GM18951 (cell line): Measurements from ENCODE around the gene LYPLA2.
A peak's percentile ranks its signal among the peaks of the same experiment; 100 is the strongest.
"Not testable (repeated sequence)": the region's sequence is repeated elsewhere in the genome, so short reads cannot be mapped to it uniquely, and the experiment has no call there.

Source experiments
- POLR2A ChIP-seq: IDR thresholded peaks from 4 replicates; pipeline ENCODE4 v1.6.1; 2011; ENCODE audit warnings: mild to moderate bottlenecking; ENCODE audit not compliant: insufficient read length, insufficient read depth; ENCODE audit errors: extremely low read depth
- in situ Hi-C: fragments of 300-500 bp; cut with MboI; formaldehyde crosslinking; loops from one replicate; pipeline ENCODE4 v1.12.0; 2022; ENCODE audit warnings: low sequenced_read_pairs, mixed read lengths, inconsistent platforms; ENCODE audit not compliant: unreplicated experiment

Gene LYPLA2

DNA sequence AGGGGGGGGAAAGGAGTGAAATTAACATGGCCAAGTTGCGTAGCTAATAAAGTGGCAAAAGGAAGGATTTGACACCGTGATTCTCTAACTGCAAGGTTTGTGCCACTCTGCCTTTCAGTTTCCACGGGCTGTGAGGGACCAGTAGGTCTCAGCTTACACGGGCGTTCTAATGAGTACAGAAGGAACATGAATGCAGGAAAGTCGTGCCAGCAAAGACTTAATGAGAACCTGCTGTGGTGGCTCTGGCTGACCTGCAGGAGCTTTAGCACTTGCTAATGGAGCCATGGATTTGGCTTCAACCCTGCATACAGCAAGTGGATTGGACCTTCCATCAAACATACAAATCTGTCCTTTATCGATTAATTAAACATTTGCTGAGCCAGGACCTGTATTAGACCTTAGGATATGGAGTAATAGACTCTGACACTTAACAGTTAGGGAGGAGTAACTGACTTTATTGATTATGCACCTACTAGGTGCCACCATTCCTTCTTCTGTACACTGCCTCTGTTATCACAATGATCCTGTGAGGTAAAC is 27.8 kb upstream of the LYPLA2 start:
- in situ Hi-C loops: no loop called here
- TF ChIP-seq POLR2A: no peak

DNA sequence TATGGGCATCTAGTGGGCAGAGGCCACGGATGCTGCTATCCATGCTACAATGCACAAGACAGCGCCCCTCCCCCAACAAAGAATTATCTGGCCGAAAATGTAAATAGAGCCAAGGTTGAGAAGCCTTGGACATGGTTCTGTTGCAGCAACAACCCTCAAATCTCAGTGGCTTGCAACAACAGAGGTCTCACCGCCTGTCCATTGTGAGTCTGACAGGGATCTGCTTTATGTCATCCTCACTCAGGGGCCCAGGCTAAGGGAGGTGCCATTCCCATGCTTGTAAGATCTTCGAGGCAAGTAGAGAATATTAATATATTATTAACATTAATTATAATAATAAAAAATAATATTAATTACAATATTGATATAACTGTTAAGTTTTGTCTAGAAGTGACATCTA is 22.2 kb upstream of the LYPLA2 start:
- no peak for TF ChIP-seq POLR2A
- in situ Hi-C loops: no loop called here

DNA sequence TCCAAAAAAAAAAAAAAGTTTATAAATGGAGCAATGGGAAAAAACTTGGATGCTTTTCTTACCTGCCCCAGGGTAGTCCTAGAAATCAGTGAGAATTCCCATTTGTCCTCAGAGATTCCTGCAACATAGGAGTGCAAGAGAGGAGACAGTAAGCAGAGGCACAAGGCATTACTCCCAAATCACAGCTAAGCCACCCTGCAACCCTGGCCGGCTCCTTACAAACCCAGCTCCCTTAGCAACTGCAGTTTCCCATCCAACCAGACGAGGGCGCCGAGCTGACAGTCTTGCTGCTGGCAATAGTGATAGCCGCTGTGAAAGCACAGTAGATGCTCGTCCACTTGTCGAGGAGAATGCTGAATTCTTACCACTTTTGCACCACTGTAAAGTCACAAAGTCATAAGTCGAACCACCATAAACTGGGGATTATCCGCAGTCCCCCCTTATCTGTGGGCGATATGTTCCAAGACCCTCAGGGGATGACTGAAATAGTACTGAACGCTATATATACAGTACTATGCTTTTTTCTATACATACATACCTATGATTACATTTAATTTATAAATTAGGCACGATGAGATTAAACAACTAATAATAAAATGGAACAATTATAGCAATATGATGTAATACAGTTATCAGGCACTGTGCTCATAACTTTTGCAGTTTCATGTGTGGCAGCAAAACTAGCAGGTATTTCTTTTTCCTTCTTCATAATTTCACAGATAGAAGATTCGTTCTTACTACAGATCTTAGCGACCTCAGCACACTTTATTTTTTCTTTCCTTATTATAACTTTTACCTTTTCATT is 18.7 kb upstream of the LYPLA2 start:
- in situ Hi-C loops: no loop called here
- TF ChIP-seq POLR2A: no peak

DNA sequence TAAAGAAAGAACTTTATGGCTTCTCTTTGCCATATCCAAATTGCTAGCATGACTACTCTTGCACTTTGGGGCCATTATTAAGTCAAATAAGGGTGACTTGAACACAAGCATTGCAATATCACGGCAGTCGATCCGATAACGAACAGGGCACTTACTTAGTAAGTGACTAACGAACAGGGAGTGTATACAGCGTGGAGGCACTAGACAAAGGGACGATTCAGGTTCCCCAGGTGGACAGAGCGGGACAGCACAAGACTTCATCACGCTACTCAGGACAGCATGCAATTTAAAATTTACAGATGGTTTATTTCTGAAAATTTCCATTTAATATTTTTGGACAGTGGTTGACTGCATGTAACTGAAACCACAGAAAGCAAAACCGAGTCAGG is 18.1 kb upstream of the LYPLA2 start:
- TF ChIP-seq POLR2A: no peak

DNA sequence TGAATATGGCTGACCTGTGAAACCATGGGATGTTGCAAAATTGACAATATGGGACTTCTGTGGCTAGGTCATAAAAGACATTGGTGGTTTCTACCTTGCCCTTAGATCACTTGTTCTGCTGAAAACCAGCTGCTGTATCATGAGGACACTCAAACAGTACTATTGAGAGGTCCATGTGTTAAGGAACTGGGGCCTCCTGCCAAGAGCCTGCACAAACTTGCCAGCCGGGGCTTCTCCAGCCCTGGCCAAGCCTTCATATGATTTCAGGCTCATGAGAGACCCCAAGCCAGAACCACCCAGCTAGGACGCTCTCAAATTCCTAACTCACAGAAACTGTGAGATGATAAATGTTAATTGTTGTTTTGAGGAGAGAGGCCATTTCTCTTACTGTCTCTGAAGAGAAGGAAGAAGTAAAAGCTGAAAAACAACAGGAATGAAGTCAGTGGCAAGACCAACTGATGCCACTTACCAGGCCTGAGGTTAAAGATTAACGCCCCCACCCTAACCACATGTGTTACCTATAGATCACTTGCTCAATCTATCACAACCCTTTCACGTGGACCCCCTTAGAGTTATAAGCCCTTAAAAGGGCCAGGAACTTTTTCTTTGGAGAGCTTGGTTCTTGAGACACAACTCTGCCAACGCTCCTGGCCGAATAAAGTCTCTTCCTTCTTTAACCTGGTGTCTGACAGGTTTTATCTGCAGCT is 16.6 kb upstream of the LYPLA2 start:
- in situ Hi-C loops: no loop called here
- TF ChIP-seq POLR2A: no peak

More for the DNA sequence above, 18.1 kb upstream of the LYPLA2 start:
- in situ Hi-C loops: no loop called here

DNA sequence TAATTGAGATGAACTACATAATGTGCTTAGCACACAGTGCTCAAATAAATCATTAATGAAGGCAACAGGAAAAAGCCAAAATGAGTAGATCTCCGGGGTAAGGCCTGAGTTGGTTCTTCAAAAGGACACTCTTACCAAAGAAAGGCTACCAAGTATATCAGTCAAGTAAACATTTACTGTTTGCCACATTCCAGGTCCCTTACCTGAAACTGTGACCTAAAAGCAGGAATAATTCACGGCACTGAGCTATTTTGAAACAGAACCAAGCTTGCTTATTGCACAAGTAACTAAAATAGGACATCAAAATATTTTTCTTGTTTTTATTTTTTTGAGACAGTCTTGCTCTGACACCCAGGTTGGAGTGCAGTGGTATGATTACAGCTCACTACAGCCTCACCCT is 14.7 kb upstream of the LYPLA2 start:
- in situ Hi-C loops: no loop called here
- TF ChIP-seq POLR2A: no peak

DNA sequence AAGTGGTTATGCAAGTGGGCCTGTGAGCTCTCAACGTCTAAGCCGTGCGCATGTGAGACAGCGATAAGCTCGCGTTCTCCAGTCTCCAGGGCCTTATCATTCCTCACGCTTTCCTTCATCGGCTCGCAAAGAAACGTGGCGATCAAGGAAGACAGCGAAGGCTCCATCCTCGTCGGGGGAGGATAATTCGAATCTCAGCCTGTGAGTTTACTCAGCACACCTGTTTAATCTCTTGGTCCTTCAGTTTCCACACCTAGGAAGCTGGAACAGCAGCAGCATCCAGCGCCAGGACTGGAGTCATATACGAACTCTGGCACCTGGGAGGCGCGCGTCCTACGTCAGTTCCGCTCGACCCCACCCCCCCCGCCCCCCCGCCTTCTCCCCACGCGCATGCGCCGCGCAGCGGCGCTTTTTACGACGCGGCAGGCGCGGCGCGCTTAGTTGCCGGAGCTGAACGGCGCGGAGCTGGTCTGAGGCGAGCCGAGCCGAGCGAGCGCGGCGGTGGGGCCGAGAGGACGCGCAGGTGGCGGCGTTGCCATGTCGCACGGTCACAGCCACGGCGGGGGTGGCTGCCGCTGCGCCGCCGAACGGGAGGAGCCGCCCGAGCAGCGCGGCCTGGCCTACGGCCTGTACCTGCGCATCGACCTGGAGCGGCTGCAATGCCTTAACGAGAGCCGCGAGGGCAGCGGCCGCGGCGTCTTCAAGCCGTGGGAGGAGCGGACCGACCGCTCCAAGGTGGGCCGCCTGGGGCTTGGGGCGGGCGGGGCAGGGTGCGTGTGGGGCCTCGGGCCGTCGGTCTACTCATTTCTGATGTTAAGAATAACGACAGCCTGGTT is 12.7 kb upstream of the LYPLA2 start, which contains the start of gene PITHD1:
Gene PITHD1, plus strand, starts transcription at position 440 of the 836 bp plus-strand sequence. Its CDS starts 98 bp downstream, at position 538.
- in situ Hi-C loops: no loop called here
- TF ChIP-seq POLR2A: peak; percentile 98

DNA sequence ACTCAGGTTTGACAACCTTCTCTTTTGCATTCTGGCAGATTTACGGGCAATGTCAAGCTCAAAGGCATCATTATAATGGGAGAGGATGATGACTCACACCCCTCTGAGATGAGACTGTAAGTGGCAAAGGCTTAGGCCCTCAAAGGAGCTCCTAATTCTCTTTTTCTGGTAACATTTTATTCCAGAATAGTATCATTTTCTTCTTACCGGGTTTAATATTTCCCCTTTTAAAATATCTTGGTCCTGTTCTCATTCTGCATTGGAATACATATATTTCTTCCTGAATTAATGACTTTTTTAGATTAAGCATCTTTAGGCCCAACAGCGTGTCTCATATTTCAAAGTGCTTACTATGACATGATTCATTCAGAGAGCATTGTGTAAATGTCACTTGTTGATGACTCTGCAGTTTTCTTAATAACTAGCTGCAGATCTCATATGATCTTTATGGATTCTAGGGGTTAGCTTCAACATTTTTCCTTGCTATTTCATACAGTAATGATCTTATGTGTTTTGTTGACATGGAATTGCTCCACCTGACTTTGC is 11.0 kb upstream of the LYPLA2 start:
- in situ Hi-C loops: no loop called here
- no peak for TF ChIP-seq POLR2A

DNA sequence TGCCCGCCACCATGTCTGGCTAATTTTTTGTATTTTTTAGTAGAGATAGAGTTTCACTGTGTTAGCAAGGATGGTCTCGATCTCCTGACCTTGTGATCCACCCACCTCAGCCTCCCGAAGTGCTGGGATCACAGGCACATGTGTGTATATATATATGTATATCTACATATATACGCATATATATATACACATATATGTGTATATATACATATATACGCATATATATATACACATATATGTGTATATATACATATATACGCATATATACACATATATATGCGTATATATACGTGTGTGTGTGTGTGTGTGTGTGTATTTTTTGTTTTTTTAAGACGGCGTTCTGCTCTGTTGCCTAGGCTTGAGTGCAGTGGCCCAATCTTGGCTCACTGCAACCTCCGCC is 7.8 kb upstream of the LYPLA2 start:
- in situ Hi-C loops: not testable (repeated sequence)

DNA sequence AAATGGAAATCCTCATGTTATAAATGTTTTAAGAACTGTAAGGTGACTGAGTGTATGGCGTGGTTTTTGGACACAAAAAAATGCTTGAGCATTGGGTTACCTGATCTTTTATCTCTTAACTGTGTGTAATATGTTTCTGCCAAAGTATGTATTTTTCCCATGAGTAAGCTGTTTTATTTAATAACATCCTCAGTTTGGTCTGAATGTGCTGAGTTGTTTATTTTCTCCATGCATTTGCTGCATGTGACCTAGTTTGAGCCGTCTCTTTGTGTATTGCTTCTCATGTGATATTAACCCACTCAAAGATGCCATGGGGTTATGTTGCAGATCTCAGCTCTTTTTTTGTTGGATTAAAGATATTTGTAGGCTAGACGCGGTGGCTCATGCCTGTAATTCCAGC is 6.1 kb upstream of the LYPLA2 start:
- in situ Hi-C loops: no loop called here
- no peak for TF ChIP-seq POLR2A

DNA sequence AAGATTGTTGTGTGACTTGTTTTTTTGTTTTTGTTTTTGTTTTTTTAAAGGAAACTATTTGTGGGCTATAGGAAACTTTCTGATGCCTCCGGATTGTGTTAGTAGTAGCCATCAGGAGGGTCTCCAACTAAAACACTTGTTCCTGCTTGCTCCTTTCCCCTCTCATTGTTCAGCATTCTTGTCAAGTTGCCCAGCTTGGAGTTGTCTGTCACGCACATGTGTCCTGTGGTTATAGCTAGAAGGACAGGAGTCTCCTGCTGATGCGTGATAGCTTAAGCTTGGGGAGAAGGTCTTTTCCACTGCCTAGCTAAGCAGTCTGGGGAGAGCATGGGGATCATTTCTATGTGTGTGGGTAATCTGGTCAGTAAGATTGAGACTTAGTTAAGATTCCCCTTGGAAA is 3.2 kb upstream of the LYPLA2 start:
- in situ Hi-C loops: no loop called here
- no peak for TF ChIP-seq POLR2A

DNA sequence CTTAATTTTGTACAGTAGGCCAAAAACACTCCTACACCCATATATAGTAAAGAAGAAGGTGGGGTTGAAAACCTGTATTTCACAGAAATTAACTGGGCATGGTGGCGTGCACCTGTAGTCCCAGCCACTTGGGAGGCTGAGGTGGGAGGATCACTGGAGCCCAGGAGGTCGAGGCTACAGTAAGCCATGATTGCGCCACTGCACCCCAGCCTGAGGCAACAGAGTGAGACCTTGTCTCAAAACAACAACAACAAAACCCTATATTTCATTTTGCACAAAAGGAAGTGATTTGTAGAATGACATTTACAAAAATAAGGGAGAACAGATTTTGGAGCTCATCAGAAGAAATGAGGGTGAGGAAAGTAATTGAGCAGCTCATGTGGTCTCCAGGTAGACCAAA is 2.2 kb upstream of the LYPLA2 start:
- no peak for TF ChIP-seq POLR2A
- in situ Hi-C loops: no loop called here

DNA sequence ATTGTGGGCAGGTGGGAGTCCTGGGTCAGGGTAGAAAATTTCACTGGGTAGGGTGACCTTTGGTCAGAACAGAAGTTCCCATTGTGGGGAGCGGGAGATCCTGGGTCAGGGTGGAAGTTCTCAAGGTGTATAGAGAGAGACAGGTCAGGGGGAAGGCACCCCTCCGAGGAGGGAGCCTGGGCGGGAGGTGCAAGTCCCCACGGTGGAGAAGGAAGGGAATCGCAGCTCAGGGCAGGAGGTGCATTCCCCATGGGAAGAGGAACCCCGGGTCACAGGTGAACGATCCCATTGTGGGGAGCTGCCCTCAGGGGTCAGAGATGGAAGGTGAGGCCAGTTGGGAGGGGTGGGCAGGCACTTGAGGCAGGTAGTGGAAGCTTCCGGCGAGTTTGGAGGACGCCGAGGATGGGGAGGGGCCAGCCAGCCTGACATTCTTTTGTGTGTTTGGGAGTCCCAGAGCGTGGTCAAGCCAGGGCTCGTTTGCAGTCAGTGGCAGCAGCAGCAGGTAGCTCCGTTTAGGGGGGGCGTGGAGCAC is 637 bp downstream of the LYPLA2 start:
- in situ Hi-C loops: no loop called here
- TF ChIP-seq POLR2A: no peak
